ENCODE measurements around the gene FGFR2.

FGFR2 gene

DNA sequence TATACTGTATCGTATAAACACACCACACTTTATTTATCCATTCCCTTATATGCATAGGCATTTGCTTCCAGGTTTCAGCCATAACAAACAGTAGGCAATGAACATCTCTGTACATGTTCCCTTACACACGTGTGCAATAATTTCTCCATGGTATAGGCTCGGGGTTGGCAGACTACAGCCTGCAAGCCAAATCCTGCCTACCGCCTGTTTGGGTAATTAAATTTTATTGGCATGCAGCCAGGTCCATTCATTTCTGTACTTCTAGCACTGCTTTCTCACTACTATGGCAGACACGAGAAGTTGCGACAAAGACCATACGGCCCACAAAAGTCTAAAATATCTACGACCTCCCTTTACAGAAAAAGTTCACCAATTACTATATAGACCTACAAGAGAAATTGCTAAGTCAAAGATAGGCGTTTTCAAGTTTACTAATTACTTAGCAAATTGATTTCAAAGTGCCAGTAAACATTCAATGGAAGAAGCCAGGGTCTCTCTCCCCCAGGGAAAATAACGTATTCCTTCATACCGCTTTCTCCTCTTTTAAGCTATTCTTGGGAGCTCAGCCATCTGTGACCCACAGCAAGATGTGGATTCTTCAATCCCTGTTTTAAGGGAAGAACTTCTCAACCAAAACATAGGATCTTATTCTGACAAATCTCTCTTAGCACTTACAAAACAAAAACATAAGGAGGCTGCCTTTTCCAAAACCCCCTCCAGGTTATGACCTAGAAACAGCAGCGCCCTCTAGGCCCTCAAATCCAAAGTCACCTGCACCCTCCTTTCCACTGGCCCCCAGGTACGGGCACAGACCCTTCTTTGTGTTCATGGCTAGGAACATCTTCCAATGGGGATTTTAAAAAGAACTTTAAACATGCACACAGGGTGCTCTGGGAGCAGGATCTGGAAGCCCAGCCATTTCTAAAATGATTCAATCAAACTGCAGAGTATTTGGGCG, 100.5 kb downstream of the FGFR2 start:
- DNase-seq = no peak

- DNase-seq = no peak
These were observed 102.5 kb downstream of the FGFR2 start for GRCh38 chr10:121495719-121496118.

DNA sequence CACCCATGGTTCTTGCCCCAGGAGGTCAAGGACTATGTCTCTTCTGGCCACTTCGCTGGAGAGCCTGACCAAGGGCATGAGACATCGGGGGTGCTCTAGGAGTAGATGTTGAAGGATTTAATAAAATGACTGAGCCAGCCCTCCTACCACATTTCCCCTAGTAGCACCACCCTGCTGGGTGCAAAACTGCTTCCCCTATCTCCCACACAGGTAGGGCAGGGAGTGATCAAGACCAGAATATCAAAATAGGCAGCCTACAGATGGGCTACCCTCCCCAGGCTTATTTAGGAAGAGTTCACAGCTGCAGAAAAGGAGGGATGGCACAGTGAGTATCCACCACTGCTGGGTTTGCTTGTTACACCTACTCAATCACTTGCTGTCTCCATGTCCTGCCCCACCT, 103.9 kb downstream of the FGFR2 start:
- DNase-seq = no peak

DNA sequence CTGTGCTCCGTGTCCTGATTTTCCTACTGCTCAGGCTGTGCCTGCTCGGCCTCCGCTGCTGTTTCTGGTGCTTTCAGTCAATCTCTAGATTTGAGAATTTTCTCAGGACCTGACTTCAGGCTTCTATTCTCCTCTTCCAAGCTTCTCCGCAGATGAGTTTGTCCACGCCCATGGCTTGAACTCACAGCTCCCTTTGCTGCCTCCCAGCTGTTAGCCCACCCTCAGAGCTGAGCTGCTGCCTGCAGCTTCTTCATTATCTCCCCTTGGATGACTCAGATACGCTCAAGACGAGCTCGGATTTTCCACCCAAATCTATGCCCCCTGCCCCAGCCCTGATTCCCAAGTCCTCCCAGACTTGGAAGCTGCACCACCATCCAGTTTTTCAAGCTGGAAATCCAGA, 104.7 kb downstream of the FGFR2 start:
- no peak for DNase-seq

DNA sequence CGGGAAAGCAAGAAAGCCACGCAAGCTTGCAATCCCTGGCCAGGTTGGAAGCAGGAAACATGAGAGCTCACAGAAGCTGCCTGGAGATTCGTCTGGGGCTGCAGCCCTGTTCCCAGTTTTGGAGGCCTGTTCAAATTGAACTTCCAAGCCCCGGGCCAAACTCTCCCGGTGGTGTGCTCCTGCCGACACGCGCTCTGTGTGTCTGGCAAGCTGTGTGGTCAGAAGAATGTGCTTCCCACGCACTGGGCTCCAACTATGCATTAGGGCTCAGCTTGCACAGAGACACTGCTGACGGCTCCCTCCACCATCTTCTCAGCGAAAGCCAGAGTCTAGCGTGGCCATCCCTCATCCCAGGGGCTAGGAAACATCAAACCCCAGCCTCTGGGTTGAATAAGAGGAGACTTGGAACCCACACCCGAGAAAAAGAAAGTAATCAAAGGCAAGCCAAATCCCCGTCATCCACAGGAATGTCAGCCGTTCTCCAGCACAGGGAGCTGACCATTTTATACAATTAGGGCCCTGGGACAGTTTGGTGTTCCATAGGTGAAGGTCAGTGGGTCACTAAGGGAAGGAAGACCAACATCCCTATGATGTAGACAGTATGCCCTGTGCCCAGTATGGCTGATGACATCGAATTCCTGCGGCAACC, 107.2 kb downstream of the FGFR2 start:
- DNase-seq = peak in 1 of 56 donors; percentile 16

- DNase-seq = peak in 18 of 56 donors; percentile 9 to 48 (median 32)
These were observed 112.7 kb downstream of the FGFR2 start for GRCh38 chr10:121485436-121486139.

GRCh38 chr10:121484816-121485215, 113.4 kb downstream of the FGFR2 start:
- no peak for DNase-seq

GRCh38 chr10:121484401-121484800, 113.8 kb downstream of the FGFR2 start:
- no peak for DNase-seq

GRCh38 chr10:121481180-121481579, 117.1 kb downstream of the FGFR2 start:
- no peak for DNase-seq

GRCh38 chr10:121478556-121478955, 119.7 kb downstream of the FGFR2 start:
- no peak for DNase-seq

DNA sequence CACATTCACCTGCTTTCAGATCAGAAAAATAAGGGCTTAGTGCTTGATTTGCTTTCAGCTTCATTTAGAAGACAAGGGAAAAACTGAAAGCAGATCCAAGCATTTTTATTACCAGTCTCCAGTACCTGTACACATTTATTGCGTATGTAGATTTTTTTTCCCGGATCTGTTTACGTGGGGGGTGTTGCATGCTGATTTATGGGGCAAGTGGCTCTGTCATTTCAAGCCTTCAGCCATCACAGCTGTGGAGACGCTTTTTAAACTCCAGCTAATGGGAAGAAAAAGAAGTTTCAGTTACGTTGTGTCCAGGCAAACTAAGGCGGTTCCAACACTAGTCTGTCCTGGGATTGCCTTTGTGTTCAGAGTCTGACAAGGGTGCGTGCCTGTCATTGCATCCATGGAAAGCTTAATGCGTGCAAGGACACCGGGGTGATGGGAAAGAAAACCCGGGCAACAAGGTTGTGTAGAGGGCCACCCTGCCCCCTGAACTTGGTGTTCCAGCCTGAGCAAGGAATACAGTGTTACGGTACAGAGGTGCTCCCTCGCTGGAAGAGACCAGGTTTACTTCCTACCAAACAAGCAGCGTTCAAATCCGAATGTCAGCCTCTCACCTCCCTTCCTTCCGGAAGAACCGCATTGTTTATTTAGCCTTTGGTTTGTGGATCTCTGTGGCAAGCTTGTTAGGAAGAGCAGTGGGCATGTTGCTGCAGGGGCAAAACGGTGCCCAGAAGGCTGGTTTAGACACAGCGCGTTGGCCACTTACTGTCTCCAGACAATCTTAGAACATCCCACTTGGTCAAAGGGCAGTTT, 128.2 kb downstream of the FGFR2 start:
- DNase-seq = no peak

GRCh38 chr10:121468726-121469125, 129.5 kb downstream of the FGFR2 start:
- DNase-seq = peak in 1 of 56 donors; percentile 23

DNA sequence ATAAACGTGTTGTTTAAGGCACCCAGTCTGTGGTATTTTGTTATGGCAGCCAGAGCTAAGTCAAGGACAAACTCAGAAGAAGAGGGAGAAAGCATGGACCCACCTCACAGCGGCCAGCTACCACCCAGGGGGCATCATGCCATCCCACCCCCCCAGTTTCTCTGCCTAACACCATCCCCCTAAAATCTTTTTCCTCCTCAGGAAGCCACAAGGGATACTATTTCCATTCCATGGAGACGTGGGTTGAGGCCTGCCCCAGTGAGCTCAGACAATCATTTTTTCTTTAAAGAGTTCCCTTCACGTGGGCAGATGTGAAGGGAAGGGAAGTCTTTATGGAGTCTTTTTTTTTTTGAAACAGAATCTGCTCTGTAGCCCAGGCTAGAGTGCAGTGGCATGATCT, 131.8 kb downstream of the FGFR2 start:
- DNase-seq = no peak

DNA sequence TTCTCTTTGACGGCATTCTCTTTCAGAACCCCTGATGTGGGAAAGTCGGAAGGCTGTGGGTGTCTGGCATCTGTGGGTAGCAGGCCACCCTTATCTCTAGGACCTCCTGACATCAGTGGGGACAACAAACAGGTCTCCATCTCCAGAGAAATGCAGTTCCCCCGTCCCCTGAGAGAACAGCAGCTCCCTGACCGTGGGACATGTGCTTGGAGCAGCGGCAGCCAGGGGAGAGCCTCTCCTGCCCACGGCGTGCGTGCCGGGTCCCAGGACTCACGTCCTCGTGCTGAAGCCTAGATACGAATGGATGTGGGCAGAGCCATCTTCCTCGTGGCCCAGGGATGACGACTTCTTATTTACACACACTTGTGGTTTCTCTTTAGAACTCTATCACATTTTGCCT, 133.0 kb downstream of the FGFR2 start:
- no peak for DNase-seq

DNA sequence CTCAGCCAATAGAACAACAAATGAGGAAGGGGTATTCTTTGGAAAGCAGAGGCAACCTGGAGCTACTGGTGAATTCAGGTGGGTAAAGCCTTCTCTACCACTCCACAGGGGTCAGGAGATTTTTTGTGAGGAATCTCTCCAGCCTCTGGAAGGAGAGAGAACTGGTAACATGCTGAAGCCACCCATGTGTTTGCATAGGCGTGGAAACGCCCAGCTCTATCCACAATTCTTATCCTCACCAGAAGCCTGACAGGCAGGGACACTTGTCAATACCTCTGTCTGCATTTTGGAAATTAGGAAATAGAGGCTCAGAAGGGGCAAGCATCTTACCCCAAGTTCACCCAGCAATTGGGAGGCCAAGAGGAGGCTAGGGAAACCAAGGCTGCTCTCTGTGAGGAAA, 133.7 kb downstream of the FGFR2 start:
- no peak for DNase-seq

DNA sequence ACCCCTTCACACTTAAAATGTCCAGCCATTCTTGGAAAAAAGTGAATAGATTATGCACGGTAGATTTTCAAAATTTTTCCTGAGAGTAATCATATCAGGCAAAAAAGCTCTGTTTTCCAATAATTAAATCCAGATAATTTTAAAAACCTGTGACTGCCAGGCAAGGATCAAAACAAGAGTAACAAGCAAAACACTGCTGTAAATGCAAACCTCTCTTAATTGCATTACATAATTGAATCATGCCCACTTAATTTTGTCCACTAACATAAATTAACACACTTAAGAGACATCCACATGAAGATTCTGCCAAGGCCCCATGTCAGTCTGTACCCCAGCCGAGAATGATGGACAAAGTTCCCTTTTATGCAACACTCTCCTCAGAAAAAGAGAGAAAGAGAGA, 135.3 kb downstream of the FGFR2 start:
- no peak for DNase-seq

- DNase-seq = no peak
These were observed 136.0 kb downstream of the FGFR2 start for GRCh38 chr10:121462281-121462680.

DNA sequence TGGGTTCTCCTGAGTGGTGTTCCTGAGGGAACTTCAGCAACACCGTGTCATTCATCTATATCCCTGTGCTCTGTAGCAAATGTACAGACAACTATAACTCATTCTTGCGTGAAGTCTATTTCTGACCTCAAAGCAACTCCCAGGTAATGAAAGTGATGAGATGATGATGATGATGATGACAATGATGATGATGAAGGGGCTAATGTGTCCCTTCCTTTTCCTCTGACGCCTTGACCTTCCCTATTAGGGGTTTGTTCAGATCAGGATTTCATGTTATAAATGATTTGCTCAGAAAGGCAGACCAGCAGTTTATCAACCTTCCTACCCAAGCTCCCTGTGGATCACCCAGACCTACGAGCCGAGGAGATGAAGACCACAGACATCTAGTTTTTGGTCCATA, 136.9 kb downstream of the FGFR2 start:
- no peak for DNase-seq

- no peak for DNase-seq
These were observed 137.5 kb downstream of the FGFR2 start for GRCh38 chr10:121460733-121461132.

- DNase-seq = no peak
These were observed 138.4 kb downstream of the FGFR2 start for GRCh38 chr10:121459622-121460453.

Measured in amygdala (tissue), 56 donors.